GM12878 (cell line): ENCODE data around the gene ZXDC. TPM values are rescaled to one million over a fixed set of nuclear protein-coding genes. Genes with fewer than 3 reads are reported as not detected.

Experiments used
- ATAC-seq: fragments of 200-7000 bp; cut with Tn5 transposase; 3 replicates; pipeline ENCODE4 v1.9.1; 2020; ENCODE audit warnings: mild to moderate bottlenecking, moderate library complexity
- BruUV-seq: library from RNA; stranded (reverse); fragments of 400-500 nt; replicated peaks from 2 replicates; lab custom pipeline; 2021; lab: Mats Ljungman, UMichigan
- CTCF ChIA-PET: fragments of 300-600 bp; sonication (Branson Sonifier 250); formaldehyde crosslinking; extraction: SDS; loops from one replicate; lab custom pipeline; 2021; ENCODE audit warnings: inconsistent platforms; lab: Yijun Ruan, JAX
- POLR2A ChIA-PET: fragments of 350-600 bp; formaldehyde crosslinking; extraction: SDS; loops from one replicate; lab custom pipeline; 2021; ENCODE audit warnings: inconsistent platforms; lab: Charles Lee
- RAD21 ChIA-PET: fragments of 300-600 bp; sonication (Branson Sonifier 250); formaldehyde crosslinking; loops from one replicate; lab custom pipeline; 2023; ENCODE audit warnings: antibody characterized with exemption; ENCODE audit not compliant: unreplicated experiment; lab: Charles Lee
- SMC1A ChIA-PET: fragments of 300-600 bp; sonication (Branson Sonifier 250); formaldehyde crosslinking; loops from one replicate; lab custom pipeline; 2023; ENCODE audit not compliant: unreplicated experiment, uncharacterized antibody; lab: Charles Lee
- DNase-seq: peaks from one replicate; pipeline ENCODE4 v3.0.0-alpha.2; 2011; ENCODE audit warnings: low read depth, low spot score
- FAIRE-seq: peaks from 3 replicates; lab custom pipeline; 2011; peaks lifted over from hg19 to GRCh38; lab: Jason Lieb, UNC
- H2AFZ ChIP-seq: 2 replicates; pipeline ENCODE4 v1.6.0; 2011; ENCODE audit warnings: low read depth, low read length, control low read depth; ENCODE audit not compliant: control insufficient read depth
- H3K27ac ChIP-seq: 2 replicates; pipeline ENCODE4 v1.5.1; 2011; ENCODE audit warnings: control low read depth; ENCODE audit not compliant: control insufficient read depth, insufficient read depth
- H3K27me3 ChIP-seq, 2 experiments: replicated peaks in 1 of 2; 2 replicates each; pipeline versions ENCODE4 v1.6.0 to v1.6.1; 2011; ENCODE audit warnings: low read length in 1 of 2; ENCODE audit not compliant: control insufficient read depth in 2 of 2, insufficient read depth in 2 of 2
- H3K36me3 ChIP-seq, 2 experiments: 2 replicates each; pipeline ENCODE4 v1.5.1; 2011; ENCODE audit warnings: low read length in 1 of 2; ENCODE audit not compliant: control insufficient read depth in 2 of 2, insufficient read depth in 2 of 2
- H3K4me1 ChIP-seq: 2 replicates; pipeline ENCODE4 v1.6.1; 2011; ENCODE audit warnings: mild to moderate bottlenecking, low read length, moderate library complexity, mixed read lengths; ENCODE audit not compliant: control insufficient read depth, insufficient read depth
- H3K4me2 ChIP-seq: 2 replicates; pipeline ENCODE4 v1.6.0; 2011; ENCODE audit warnings: control low read depth; ENCODE audit not compliant: control insufficient read depth, insufficient read depth
- H3K4me3 ChIP-seq: fragments of 200-600 bp; sonication (generic); 2 replicates; pipeline ENCODE4 v1.5.1; 2016
- H3K79me2 ChIP-seq: 2 replicates; pipeline ENCODE4 v1.6.0; 2011; ENCODE audit warnings: low read length; ENCODE audit not compliant: control insufficient read depth, insufficient read depth
- H3K9ac ChIP-seq: 2 replicates; pipeline ENCODE4 v1.8.0; 2011; ENCODE audit warnings: low read length, control low read depth, mixed read lengths; ENCODE audit not compliant: control insufficient read depth, insufficient read depth
- H3K9me3 ChIP-seq: replicated peaks from 3 replicates; pipeline ENCODE4 v1.5.1; 2011; ENCODE audit warnings: mild to moderate bottlenecking, low read length; ENCODE audit not compliant: control insufficient read depth, insufficient read depth
- H4K20me1 ChIP-seq: 2 replicates; pipeline ENCODE4 v1.6.0; 2011; ENCODE audit not compliant: control insufficient read depth, insufficient read depth
- CEBPB ChIP-seq, 2 experiments: fragments of 150-350 bp in 1 of 2; IDR thresholded peaks; 2 replicates each; pipeline ENCODE4 v1.6.1; 2012 to 2014; ENCODE audit warnings: low read depth in 2 of 2, low read length in 2 of 2, borderline replicate concordance in 1 of 2, inconsistent platforms in 1 of 2
- CTCF ChIP-seq, 3 experiments: IDR thresholded peaks in 2 of 3; conservative IDR thresholded peaks in 1 of 3; 2 replicates each; pipeline ENCODE4 v1.5.1; 2011; ENCODE audit warnings: low read depth in 3 of 3, low read length in 3 of 3, mild to moderate bottlenecking in 3 of 3, control low read depth in 2 of 3, moderate library complexity in 2 of 3, inconsistent platforms in 1 of 3, mixed read lengths in 1 of 3; ENCODE audit not compliant: control insufficient read depth in 2 of 3, insufficient read depth in 1 of 3; ENCODE audit errors: extremely low read depth in 1 of 3
- EED ChIP-seq: sonication (generic); IDR thresholded peaks from 2 replicates; pipeline ENCODE4 v1.6.1; 2016; ENCODE audit warnings: antibody characterized with exemption, low read depth
- FOS ChIP-seq: IDR thresholded peaks from 3 replicates; pipeline ENCODE4 v1.6.1; 2011; ENCODE audit warnings: borderline replicate concordance; ENCODE audit not compliant: insufficient read length; ENCODE audit errors: extremely low read depth
- HDAC2 ChIP-seq: fragments of 200-600 bp; sonication (generic); IDR thresholded peaks from 2 replicates; pipeline ENCODE4 v1.6.1; 2017
- RELA ChIP-seq: fragments of 450-650 bp; IDR thresholded peaks from 2 replicates; pipeline ENCODE4 v1.8.0; 2014; ENCODE audit warnings: borderline replicate concordance; ENCODE audit not compliant: partially characterized antibody
- SMAD5 ChIP-seq: IDR thresholded peaks from 2 replicates; pipeline ENCODE4 v1.6.1; 2016; ENCODE audit warnings: antibody characterized with exemption, low read depth
- SP1 ChIP-seq: IDR thresholded peaks from one replicate; pipeline ENCODE4 v1.6.1; 2011; ENCODE audit warnings: low read depth, low read length
- TCF7 ChIP-seq: IDR thresholded peaks from 2 replicates; pipeline ENCODE4 v1.6.1; 2014; ENCODE audit warnings: antibody characterized with exemption, borderline replicate concordance
- ZNF622 ChIP-seq: fragments of 450-650 bp; IDR thresholded peaks from 2 replicates; pipeline ENCODE4 v1.6.1; 2017; ENCODE audit warnings: mild to moderate bottlenecking, inconsistent platforms
- WGBS: methylation state at CpG from one replicate; pipeline ENCODE4 v1.1.6; 2016; ENCODE audit warnings: low lambda C conversion rate; ENCODE audit not compliant: insufficient replicate concordance, insufficient coverage; ENCODE audit errors: missing lambda C conversion rate; 5-methylcytosine and 5-hydroxymethylcytosine counted together
- in situ Hi-C: fragments of 300-500 bp; cut with MboI; formaldehyde crosslinking; loops from 9 replicates; pipeline ENCODE4 v1.14.3; 2018; ENCODE audit warnings: mixed read lengths
- intact Hi-C: fragments of 100-400 bp; cut with micrococcal nuclease; formaldehyde crosslinking; loops from one replicate; pipeline ENCODE4 v1.14.2; 2022; ENCODE audit not compliant: unreplicated experiment
- polyA plus RNA-seq, 11 experiments: library from polyadenylated mRNA; depleted of rRNA in 4 of 11; unstranded in 6 of 11; stranded (reverse) in 5 of 11; fragments of >200 nt; fragmentation: Nextera tagmentation in 4 of 11; fragmentation: Illumina TruSeq in 1 of 11; extraction: Ambion mirVana in 4 of 11; extraction: Trizol in 1 of 11; gene quantifications; 1 replicate in 1 of 11; 2 replicates in 10 of 11; pipeline versions ENCODE4 v1.2.1 to v1.2.3, GENCODE V29; 2011 to 2016; ENCODE audit warnings: inconsistent platforms in 2 of 11, missing spikeins in 2 of 11, low read depth in 1 of 11
- total RNA-seq, 4 experiments: library from RNA; depleted of rRNA in 3 of 4; stranded (reverse); fragments of >200 nt in 3 of 4; fragmentation: Illumina TruSeq in 1 of 4; extraction: Trizol in 1 of 4; gene quantifications; 2 replicates each; pipeline versions ENCODE4 v1.2.1 to v1.2.3, GENCODE V29; 2013 to 2021
- TF ChIP-seq, protein P1 (sequence below): IDR thresholded peaks from 2 replicates; pipeline ENCODE4 v1.6.1; 2012; ENCODE audit warnings: mild to moderate bottlenecking, low read depth, low read length

The ZXDC gene
- total and polyA plus RNA-seq, 10 of the 15 experiments (the other 5 are each of a cell fraction or from before 2014, with no cell fraction given) = 0.72 to 15.3 (median 8.5) TPM

DNA sequence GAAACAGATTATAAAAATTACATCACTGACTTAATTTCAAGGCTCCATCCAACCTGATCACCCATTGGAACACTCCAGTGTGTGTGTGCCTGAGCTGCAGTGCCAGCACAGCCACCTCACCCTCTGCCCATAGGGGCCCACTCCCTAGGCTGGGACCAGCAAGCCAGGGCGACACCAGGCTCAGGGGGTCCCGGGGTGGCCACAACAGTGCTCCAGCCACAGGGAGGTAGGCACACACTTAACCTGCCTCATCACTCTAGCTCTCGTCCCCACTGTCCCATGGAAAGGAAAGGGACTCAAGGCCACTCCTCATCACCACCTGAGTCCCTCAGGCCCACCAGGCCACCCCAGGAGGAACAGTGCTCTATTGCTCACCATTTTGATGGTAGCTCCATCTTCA, 24.9 kb downstream of the ZXDC start:
- H4K20me1 ChIP-seq = no peaks in the 10 kb centered on the region
- FAIRE-seq = no peak
- ChIA-PET RAD21 (no interaction called here), CTCF (no interaction called here), SMC1A (no interaction called here)
- no peaks in the 10 kb centered on the region for H3K9me3 ChIP-seq
- H3K9ac ChIP-seq = no peak overlapping the region
- 78% methylated on average over 3 of the region's 3 CpGs for WGBS
- no peak for DNase-seq
- peaks cover 8 to 18% of the 10 kb centered on the region in 2 experiments for H3K36me3 ChIP-seq
- H3K4me1 ChIP-seq = no peaks in the 10 kb centered on the region
- H3K79me2 ChIP-seq = no peaks in the 10 kb centered on the region
- H3K4me3 ChIP-seq = no peak overlapping the region
- ATAC-seq = no peak
- no peak for TF ChIP-seq SMAD5
- TF ChIP-seq, all 136 proteins: peak for 0
- Histone ChIP-seq H2AFZ (no peak overlapping the region), H3K27ac (no peak overlapping the region), H3K27me3 (no peaks in the 10 kb centered on the region), H3K4me2 (no peak overlapping the region)
- in situ Hi-C loops = no loop called here
- POLR2A ChIA-PET = no interaction called here
- intact Hi-C loops = no loop called here
- no TSS peak for BruUV-seq

DNA sequence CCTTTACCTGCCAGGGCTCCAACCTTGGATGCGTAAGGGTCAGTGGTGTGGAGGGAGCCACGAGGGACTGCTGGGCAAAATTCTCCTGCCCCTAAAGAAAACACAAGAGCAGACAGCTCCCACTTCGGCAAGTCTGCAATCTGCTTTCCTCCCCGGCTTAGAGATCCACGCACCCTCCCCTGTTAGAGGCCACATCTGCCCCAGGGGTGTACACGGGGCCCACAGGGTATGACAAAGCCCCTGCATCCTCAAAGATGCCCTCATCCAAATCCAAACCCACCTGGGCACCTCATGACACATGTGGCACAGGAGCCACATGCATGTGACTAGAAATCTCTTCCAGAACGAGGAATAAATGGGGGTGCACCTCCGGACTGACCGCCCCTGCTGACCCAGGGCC, 25.5 kb downstream of the ZXDC start:
- Histone ChIP-seq H3K27ac (no peak overlapping the region), H3K4me2 (no peak overlapping the region), H3K9ac (no peak overlapping the region), H3K4me3 (no peak overlapping the region), H3K36me3 (peaks cover 8 to 18% of the 10 kb centered on the region in 2 experiments), H3K79me2 (no peaks in the 10 kb centered on the region), H2AFZ (no peak overlapping the region), H3K4me1 (no peaks in the 10 kb centered on the region), H3K9me3 (no peaks in the 10 kb centered on the region), H4K20me1 (no peaks in the 10 kb centered on the region), H3K27me3 (no peaks in the 10 kb centered on the region)
- intact Hi-C loops = no loop called here
- RAD21 ChIA-PET = no interaction called here
- no peak for FAIRE-seq
- SMC1A ChIA-PET = no interaction called here
- BruUV-seq = no TSS peak
- in situ Hi-C loops = no loop called here
- POLR2A ChIA-PET = no interaction called here
- 89% methylated on average over 9 of the region's 9 CpGs for WGBS
- DNase-seq = no peak
- TF ChIP-seq EED (no peak), TCF7 (no peak), SP1 (no peak), FOS (no peak), CEBPB (IDR thresholded peaks at IDR 0.05; ENCODE audit: borderline replicate concordance in 1 of 2, low read depth in 2 of 2, low read length in 2 of 2) (no peak), ZNF622 (no peak), HDAC2 (no peak), CTCF (IDR thresholded peaks at IDR 0.05 in 2 of 3, conservative IDR thresholded peaks at IDR 0.05 in 1 of 3; ENCODE audit: control insufficient read depth in 2 of 3, extremely low read depth in 1 of 3, insufficient read depth in 1 of 3, low read depth in 3 of 3, low read length in 3 of 3) (no peak), RELA (no peak)
- TF ChIP-seq, protein P1, sequence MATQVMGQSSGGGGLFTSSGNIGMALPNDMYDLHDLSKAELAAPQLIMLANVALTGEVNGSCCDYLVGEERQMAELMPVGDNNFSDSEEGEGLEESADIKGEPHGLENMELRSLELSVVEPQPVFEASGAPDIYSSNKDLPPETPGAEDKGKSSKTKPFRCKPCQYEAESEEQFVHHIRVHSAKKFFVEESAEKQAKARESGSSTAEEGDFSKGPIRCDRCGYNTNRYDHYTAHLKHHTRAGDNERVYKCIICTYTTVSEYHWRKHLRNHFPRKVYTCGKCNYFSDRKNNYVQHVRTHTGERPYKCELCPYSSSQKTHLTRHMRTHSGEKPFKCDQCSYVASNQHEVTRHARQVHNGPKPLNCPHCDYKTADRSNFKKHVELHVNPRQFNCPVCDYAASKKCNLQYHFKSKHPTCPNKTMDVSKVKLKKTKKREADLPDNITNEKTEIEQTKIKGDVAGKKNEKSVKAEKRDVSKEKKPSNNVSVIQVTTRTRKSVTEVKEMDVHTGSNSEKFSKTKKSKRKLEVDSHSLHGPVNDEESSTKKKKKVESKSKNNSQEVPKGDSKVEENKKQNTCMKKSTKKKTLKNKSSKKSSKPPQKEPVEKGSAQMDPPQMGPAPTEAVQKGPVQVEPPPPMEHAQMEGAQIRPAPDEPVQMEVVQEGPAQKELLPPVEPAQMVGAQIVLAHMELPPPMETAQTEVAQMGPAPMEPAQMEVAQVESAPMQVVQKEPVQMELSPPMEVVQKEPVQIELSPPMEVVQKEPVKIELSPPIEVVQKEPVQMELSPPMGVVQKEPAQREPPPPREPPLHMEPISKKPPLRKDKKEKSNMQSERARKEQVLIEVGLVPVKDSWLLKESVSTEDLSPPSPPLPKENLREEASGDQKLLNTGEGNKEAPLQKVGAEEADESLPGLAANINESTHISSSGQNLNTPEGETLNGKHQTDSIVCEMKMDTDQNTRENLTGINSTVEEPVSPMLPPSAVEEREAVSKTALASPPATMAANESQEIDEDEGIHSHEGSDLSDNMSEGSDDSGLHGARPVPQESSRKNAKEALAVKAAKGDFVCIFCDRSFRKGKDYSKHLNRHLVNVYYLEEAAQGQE = no peak
- CTCF ChIA-PET = no interaction called here
- no peak for ATAC-seq
